Raji (cell line): Measurements from ENCODE around the gene RBM20.

Source experiments
- POLR2A ChIP-seq: IDR thresholded peaks from 2 replicates; pipeline ENCODE4 v1.6.1; 2011; ENCODE audit warnings: low read depth, low read length, control low read depth; ENCODE audit not compliant: insufficient read depth

RBM20 gene

GRCh38 chr10:110798340-110798739 is 154.2 kb downstream of the RBM20 start:
- TF ChIP-seq POLR2A = no peak

GRCh38 chr10:110802090-110802489 is 158.0 kb downstream of the RBM20 start:
- TF ChIP-seq POLR2A = no peak

GRCh38 chr10:110802551-110803238 is 158.6 kb downstream of the RBM20 start:
- TF ChIP-seq POLR2A = no peak; the same call in 1 of the 2 replicates

- peak; percentile 21; the same call in 1 of the 2 replicates for TF ChIP-seq POLR2A
Measured at GRCh38 chr10:110803239-110803749, 159.2 kb downstream of the RBM20 start.

- no peak for TF ChIP-seq POLR2A
Measured at GRCh38 chr10:110803830-110804338, 159.7 kb downstream of the RBM20 start.

GRCh38 chr10:110804376-110804775 is 160.2 kb downstream of the RBM20 start:
- no peak for TF ChIP-seq POLR2A

- TF ChIP-seq POLR2A = no peak
Measured at GRCh38 chr10:110805292-110805691, 161.2 kb downstream of the RBM20 start.

- no peak for TF ChIP-seq POLR2A
Measured at GRCh38 chr10:110806335-110806734, 162.2 kb downstream of the RBM20 start.

- TF ChIP-seq POLR2A = no peak
Measured at GRCh38 chr10:110808123-110808522, 164.0 kb downstream of the RBM20 start.

GRCh38 chr10:110808615-110809014 is 164.5 kb downstream of the RBM20 start:
- no peak for TF ChIP-seq POLR2A

GRCh38 chr10:110810625-110811024 is 166.5 kb downstream of the RBM20 start:
- TF ChIP-seq POLR2A = no peak

GRCh38 chr10:110811791-110812581 is 167.8 kb downstream of the RBM20 start:
- TF ChIP-seq POLR2A = no peak

GRCh38 chr10:110812583-110812982 is 168.4 kb downstream of the RBM20 start:
- no peak for TF ChIP-seq POLR2A

- no peak for TF ChIP-seq POLR2A
Measured at GRCh38 chr10:110813743-110814472, 169.8 kb downstream of the RBM20 start.

- no peak for TF ChIP-seq POLR2A
Measured at GRCh38 chr10:110815354-110816004, 171.3 kb downstream of the RBM20 start.

- TF ChIP-seq POLR2A = no peak
Measured at GRCh38 chr10:110817614-110818013, 173.5 kb downstream of the RBM20 start.
